OCI-LY3 (cell line): Measurements from ENCODE around the gene PHF5A.

Experiments used
- H2AFZ ChIP-seq: fragments of 200-600, 300-600 bp; shearing (Covaris generic); 2 replicates; pipeline ENCODE4 v1.6.0; 2014; ENCODE audit warnings: antibody characterized with exemption, low read depth, low read length
- H3K27ac ChIP-seq: fragments of 200-600, 300-600 bp; sonication (generic); 2 replicates; pipeline ENCODE4 v1.5.1; 2014; ENCODE audit warnings: mild to moderate bottlenecking, low read length, moderate library complexity, mixed read lengths
- H3K27me3 ChIP-seq: fragments of 200-600, 300-600 bp; sonication (generic); 2 replicates; pipeline ENCODE4 v1.6.1; 2014; ENCODE audit warnings: low read depth, low read length, mixed read lengths
- H3K36me3 ChIP-seq: fragments of 200-600, 300-600 bp; sonication (generic); replicated peaks from 2 replicates; pipeline ENCODE3; 2014; ENCODE audit warnings: low read depth, low read length, mixed read lengths
- H3K4me1 ChIP-seq: fragments of 300-600, 200-600 bp; sonication (generic); 2 replicates; pipeline ENCODE4 v1.6.1; 2014; ENCODE audit warnings: low read length, mixed read lengths
- H3K4me2 ChIP-seq: fragments of 200-600, 300-600 bp; sonication (generic); 2 replicates; pipeline ENCODE4 v1.6.1; 2014; ENCODE audit warnings: low read length, mixed read lengths
- H3K4me3 ChIP-seq: fragments of 300-600, 200-600 bp; sonication (generic); 2 replicates; pipeline ENCODE4 v1.5.1; 2014; ENCODE audit warnings: antibody characterized with exemption, mild to moderate bottlenecking, low read length, moderate library complexity
- H3K79me2 ChIP-seq: fragments of 300-600, 200-600 bp; shearing (Covaris generic); 2 replicates; pipeline ENCODE4 v1.6.1; 2014; ENCODE audit warnings: mild to moderate bottlenecking, low read length, mixed read lengths
- H3K9ac ChIP-seq: fragments of 300-600, 200-600 bp; shearing (Covaris generic); 2 replicates; pipeline ENCODE4 v1.6.0; 2014; ENCODE audit warnings: mild to moderate bottlenecking, low read length, moderate library complexity
- H3K9me3 ChIP-seq: fragments of 200-600, 300-600 bp; shearing (Covaris generic); 2 replicates; pipeline ENCODE4 v1.6.1; 2014; ENCODE audit warnings: low read length, mixed read lengths; ENCODE audit not compliant: insufficient read depth
- H4K20me1 ChIP-seq: fragments of 200-600, 300-600 bp; sonication (generic); 2 replicates; pipeline ENCODE4 v1.6.1; 2016; ENCODE audit warnings: low read length, mixed read lengths; ENCODE audit not compliant: insufficient read depth
- EZH2phosphoT487 ChIP-seq: fragments of 200-600 bp; shearing (Covaris generic); IDR thresholded peaks from 2 replicates; pipeline ENCODE4 v1.6.1; 2018; ENCODE audit warnings: antibody characterized with exemption, mixed run types, low read depth
- TF ChIP-seq, protein P1 (sequence below): fragments of 200-600, 300-600 bp; sonication (generic); IDR thresholded peaks from 2 replicates; pipeline ENCODE4 v1.5.1; 2014; ENCODE audit warnings: antibody characterized with exemption, low read length, low read depth

The PHF5A gene

GRCh38 chr22:41513391-41513790, 44.9 kb upstream of the PHF5A start:
- Histone ChIP-seq H4K20me1 (0 out of 2 replicates have a peak, but pooled peaks cover 3% of the 10 kb centered on the region), H3K9ac (no peak overlapping the region), H3K9me3 (no peaks in the 10 kb centered on the region), H3K27me3 (no peaks in the 10 kb centered on the region), H3K27ac (no peak overlapping the region), H3K4me2 (no peak overlapping the region), H2AFZ (no peak overlapping the region), H3K79me2 (no peaks in the 10 kb centered on the region), H3K4me3 (no peak overlapping the region), H3K36me3 (peaks cover 29% of the 10 kb centered on the region), H3K4me1 (no peaks in the 10 kb centered on the region)
- TF ChIP-seq, protein P1, sequence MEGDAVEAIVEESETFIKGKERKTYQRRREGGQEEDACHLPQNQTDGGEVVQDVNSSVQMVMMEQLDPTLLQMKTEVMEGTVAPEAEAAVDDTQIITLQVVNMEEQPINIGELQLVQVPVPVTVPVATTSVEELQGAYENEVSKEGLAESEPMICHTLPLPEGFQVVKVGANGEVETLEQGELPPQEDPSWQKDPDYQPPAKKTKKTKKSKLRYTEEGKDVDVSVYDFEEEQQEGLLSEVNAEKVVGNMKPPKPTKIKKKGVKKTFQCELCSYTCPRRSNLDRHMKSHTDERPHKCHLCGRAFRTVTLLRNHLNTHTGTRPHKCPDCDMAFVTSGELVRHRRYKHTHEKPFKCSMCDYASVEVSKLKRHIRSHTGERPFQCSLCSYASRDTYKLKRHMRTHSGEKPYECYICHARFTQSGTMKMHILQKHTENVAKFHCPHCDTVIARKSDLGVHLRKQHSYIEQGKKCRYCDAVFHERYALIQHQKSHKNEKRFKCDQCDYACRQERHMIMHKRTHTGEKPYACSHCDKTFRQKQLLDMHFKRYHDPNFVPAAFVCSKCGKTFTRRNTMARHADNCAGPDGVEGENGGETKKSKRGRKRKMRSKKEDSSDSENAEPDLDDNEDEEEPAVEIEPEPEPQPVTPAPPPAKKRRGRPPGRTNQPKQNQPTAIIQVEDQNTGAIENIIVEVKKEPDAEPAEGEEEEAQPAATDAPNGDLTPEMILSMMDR, result no peak
- TF ChIP-seq EZH2phosphoT487, result no peak

- H3K36me3 ChIP-seq, result peaks cover 36% of the 10 kb centered on the region
- H3K79me2 ChIP-seq, result no peaks in the 10 kb centered on the region
- no peaks in the 10 kb centered on the region for H3K9me3 ChIP-seq
- H3K4me2 ChIP-seq, result no peak overlapping the region
- H3K4me3 ChIP-seq, result no peak overlapping the region
- no peaks in the 10 kb centered on the region for H3K27me3 ChIP-seq
- H3K9ac ChIP-seq, result no peak overlapping the region
- no peak overlapping the region for H2AFZ ChIP-seq
- no peaks in the 10 kb centered on the region for H3K4me1 ChIP-seq
- no peak for TF ChIP-seq EZH2phosphoT487
- TF ChIP-seq, protein P1, result no peak
- H4K20me1 ChIP-seq, result 0 out of 2 replicates have a peak, but pooled peaks cover 3% of the 10 kb centered on the region
- H3K27ac ChIP-seq, result no peak overlapping the region
These were observed 44.1 kb upstream of the PHF5A start for GRCh38 chr22:41512421-41513194.

- Histone ChIP-seq H4K20me1 (0 out of 2 replicates have a peak, but pooled peaks cover 3% of the 10 kb centered on the region), H3K4me3 (no peak overlapping the region), H3K4me2 (no peak overlapping the region), H3K27ac (no peak overlapping the region), H3K9ac (no peak overlapping the region), H3K79me2 (no peaks in the 10 kb centered on the region), H3K27me3 (no peaks in the 10 kb centered on the region), H3K4me1 (no peaks in the 10 kb centered on the region), H3K9me3 (no peaks in the 10 kb centered on the region), H3K36me3 (peaks cover 35% of the 10 kb centered on the region), H2AFZ (no peak overlapping the region)
- TF ChIP-seq, protein P1, result no peak
These were observed 43.1 kb upstream of the PHF5A start for GRCh38 chr22:41511521-41511968.

GRCh38 chr22:41508770-41509170, 40.3 kb upstream of the PHF5A start:
- no peak overlapping the region for H3K27ac ChIP-seq
- H3K9ac ChIP-seq, result no peak overlapping the region
- 0 out of 2 replicates have a peak, but pooled peaks cover 3% of the 10 kb centered on the region for H4K20me1 ChIP-seq
- no peaks in the 10 kb centered on the region for H3K79me2 ChIP-seq
- no peaks in the 10 kb centered on the region for H3K27me3 ChIP-seq
- no peak for TF ChIP-seq EZH2phosphoT487
- TF ChIP-seq, protein P1, result no peak
- H3K4me3 ChIP-seq, result no peak overlapping the region
- no peaks in the 10 kb centered on the region for H3K4me1 ChIP-seq
- no peaks in the 10 kb centered on the region for H3K9me3 ChIP-seq
- peaks cover 24% of the 10 kb centered on the region for H3K36me3 ChIP-seq
- H3K4me2 ChIP-seq, result no peak overlapping the region
- no peak overlapping the region for H2AFZ ChIP-seq
